WTC11 (cell line): ENCODE measurements around the gene ANP32E. TPM values are rescaled to one million over a fixed set of nuclear protein-coding genes. Genes with fewer than 3 reads are reported as not detected.
A peak's percentile ranks its signal among the peaks of the same experiment; 100 is the strongest.

ENCODE experiments used
- ATAC-seq: fragments of 200-7000 bp; cut with Tn5 transposase; 2 replicates; pipeline ENCODE4 v1.10.0; 2021; ENCODE audit warnings: mild to moderate bottlenecking, moderate library complexity
- CTCF ChIA-PET: fragments of 300-600 bp; sonication (Branson Sonifier 250); formaldehyde crosslinking; loops from one replicate; lab custom pipeline; 2021; ENCODE audit warnings: antibody characterized with exemption; lab: Charles Lee
- POLR2A ChIA-PET: fragments of 350-600 bp; sonication (Branson Sonifier 250); formaldehyde crosslinking; loops from one replicate; lab custom pipeline; 2021; ENCODE audit warnings: antibody characterized with exemption; lab: Charles Lee
- DNase-seq: peaks from one replicate; pipeline ENCODE4 v3.0.0; 2021; ENCODE audit warnings: low spot score
- H3K27ac Mint-ChIP-seq: 2 replicates; pipeline ENCODE4 v1.8.0; 2021; ENCODE audit warnings: mixed read lengths
- H3K27me3 Mint-ChIP-seq: 2 replicates; pipeline ENCODE4 v1.8.0; 2021; ENCODE audit warnings: low read depth, mild to moderate bottlenecking, moderate library complexity, mixed read lengths
- H3K36me3 Mint-ChIP-seq: 2 replicates; pipeline ENCODE4 v1.8.0; 2021; ENCODE audit warnings: mixed read lengths
- H3K4me1 Mint-ChIP-seq: 2 replicates; pipeline ENCODE4 v1.8.0; 2022; ENCODE audit warnings: mixed read lengths
- H3K4me3 Mint-ChIP-seq: 2 replicates; pipeline ENCODE4 v1.8.0; 2021; ENCODE audit warnings: mild to moderate bottlenecking, moderate library complexity, mixed read lengths
- H3K9me3 Mint-ChIP-seq: 2 replicates; pipeline ENCODE4 v1.8.0; 2021; ENCODE audit warnings: mixed read lengths
- ATF6 ChIP-seq: sonication (generic); formaldehyde crosslinking; IDR thresholded peaks from 2 replicates; pipeline ENCODE4 v1.8.1; 2023; ENCODE audit warnings: mild to moderate bottlenecking, missing genetic modification reagents
- CBFB ChIP-seq: sonication (generic); formaldehyde crosslinking; IDR thresholded peaks from 2 replicates; pipeline ENCODE4 v1.8.1; 2022; ENCODE audit warnings: mild to moderate bottlenecking, low read depth, missing genetic modification reagents
- E2F1 ChIP-seq: sonication (generic); formaldehyde crosslinking; IDR thresholded peaks from 2 replicates; pipeline ENCODE4 v1.8.0; 2022; ENCODE audit warnings: mild to moderate bottlenecking, missing genetic modification reagents
- ELF4 ChIP-seq: sonication (generic); formaldehyde crosslinking; IDR thresholded peaks from 2 replicates; pipeline ENCODE4 v1.8.1; 2022; ENCODE audit warnings: low read depth, mild to moderate bottlenecking, moderate library complexity, missing genetic modification reagents
- FOXP4 ChIP-seq: sonication (generic); formaldehyde crosslinking; IDR thresholded peaks from 2 replicates; pipeline ENCODE4 v1.8.0; 2022; ENCODE audit warnings: mild to moderate bottlenecking, missing genetic modification reagents
- JUN ChIP-seq: sonication (generic); formaldehyde crosslinking; IDR thresholded peaks from 2 replicates; pipeline ENCODE4 v1.8.0; 2023; ENCODE audit warnings: mild to moderate bottlenecking, missing genetic modification reagents
- MYBL2 ChIP-seq: sonication (generic); formaldehyde crosslinking; IDR thresholded peaks from 2 replicates; pipeline ENCODE4 v1.8.1; 2023; ENCODE audit warnings: mild to moderate bottlenecking, moderate library complexity, missing genetic modification reagents
- NR2C2 ChIP-seq: sonication (generic); formaldehyde crosslinking; IDR thresholded peaks from 2 replicates; pipeline ENCODE4 v1.8.0; 2022; ENCODE audit warnings: mild to moderate bottlenecking, missing genetic modification reagents
- RELA ChIP-seq: sonication (generic); formaldehyde crosslinking; IDR thresholded peaks from 2 replicates; pipeline ENCODE4 v1.8.1; 2022; ENCODE audit warnings: missing genetic modification reagents, mild to moderate bottlenecking, borderline replicate concordance
- RORB ChIP-seq: fragments of 250-450 bp; sonication (Bioruptor Pico); IDR thresholded peaks from 2 replicates; pipeline ENCODE4 v1.9.0; 2021; ENCODE audit warnings: mild to moderate bottlenecking
- SMAD3 ChIP-seq: sonication (generic); formaldehyde crosslinking; IDR thresholded peaks from 2 replicates; pipeline ENCODE4 v1.8.0; 2022; ENCODE audit warnings: missing genetic modification reagents, mild to moderate bottlenecking, borderline replicate concordance
- TEAD4 ChIP-seq: sonication (generic); formaldehyde crosslinking; IDR thresholded peaks from 2 replicates; pipeline ENCODE4 v1.8.0; 2022; ENCODE audit warnings: mild to moderate bottlenecking, missing genetic modification reagents
- ZNF425 ChIP-seq: fragments of 250-450 bp; sonication (Bioruptor Pico); conservative IDR thresholded peaks from 2 replicates; pipeline ENCODE4 v1.9.0; 2021; ENCODE audit warnings: mild to moderate bottlenecking
- ZNF532 ChIP-seq: fragments of 250-450 bp; sonication (Bioruptor Pico); IDR thresholded peaks from 2 replicates; pipeline ENCODE4 v1.9.0; 2021; ENCODE audit warnings: mild to moderate bottlenecking, borderline replicate concordance
- total RNA-seq: library from RNA; stranded (reverse); gene quantifications from 3 replicates; pipeline ENCODE4 v1.2.3, GENCODE V29; 2021

ANP32E gene
- total RNA-seq, 1 experiment from 2014 or later = 119 TPM

GRCh38 chr1:150187560-150187931 is 48.4 kb downstream of the ANP32E start:
- Mint-ChIP-seq H3K36me3 (0 out of 2 replicates have a peak, but pooled peaks cover 4% of the 10 kb centered on the region), H3K4me3 (no peak overlapping the region), H3K27ac (no peak overlapping the region), H3K4me1 (peaks cover 2% of the 10 kb centered on the region; the same call in 1 of the 2 replicates), H3K9me3 (peaks cover 9% of the 10 kb centered on the region), H3K27me3 (no peaks in the 10 kb centered on the region)
- DNase-seq (no peak), ATAC-seq (peak; percentile 28; the same call in 1 of the 2 replicates)
- no peak for TF ChIP-seq FOXP4 (CRISPR knock-in tag)
- no peak for TF ChIP-seq MYBL2
- TF ChIP-seq ELF4 = no peak
- no peak for TF ChIP-seq E2F1 (CRISPR knock-in tag)
- no peak for TF ChIP-seq TEAD4
- TF ChIP-seq SMAD3 (CRISPR knock-in tag) = no peak
- no peak for TF ChIP-seq CBFB (CRISPR knock-in tag)
- TF ChIP-seq RORB (CRISPR knock-in tag) = no peak
- TF ChIP-seq NR2C2 (CRISPR knock-in tag) = no peak
- no peak for TF ChIP-seq ZNF532 (CRISPR knock-in tag)
- TF ChIP-seq JUN (CRISPR knock-in tag) = no peak
- no peak for TF ChIP-seq ZNF425 (CRISPR knock-in tag)
- no peak for TF ChIP-seq RELA (CRISPR knock-in tag)
- TF ChIP-seq ATF6 = no peak
- ChIA-PET POLR2A (interaction anchor here (1.1 to 1.9 kb wide), 2 partner anchors 259 to 300 kb away, joined by 3 to 10 read pairs; a partner anchor contains a TSS), CTCF (interaction anchor here (0.7 to 3.2 kb wide), 47 partner anchors 8 to 303 kb away, joined by 3 to 25 read pairs (median 5); partner anchors contain the start of genes C1orf54, OTUD7B, PLEKHO1 and VPS45)
